Thyroid gland (tissue), 4 donors: ENCODE data around the gene PCDHGC4. TPM values are rescaled to one million over a fixed set of nuclear protein-coding genes. Genes with fewer than 3 reads are reported as not detected.

Experiments used
- DNase-seq, 2 donors: peaks; one replicate each; pipeline ENCODE4 v3.0.0-alpha.2; 2019
- H3K27ac ChIP-seq, 3 donors: fragments of 200-600 bp; sonication (generic); 1 replicate in 2 of 3; 2 replicates in 1 of 3; pipeline ENCODE4 v1.5.1; 2016 to 2019; ENCODE audit warnings: mild to moderate bottlenecking in 1 of 3, moderate library complexity in 1 of 3
- H3K27me3 ChIP-seq: fragments of 200-600 bp; sonication (generic); one replicate; pipeline ENCODE4 v1.5.1; 2019
- H3K36me3 ChIP-seq, 2 donors: fragments of 200-600 bp; sonication (generic); one replicate each; pipeline ENCODE4 v1.5.1; 2016 to 2019
- H3K4me1 ChIP-seq, 2 donors: fragments of 200-600 bp; sonication (generic); one replicate each; pipeline ENCODE4 v1.5.1; 2017 to 2019
- H3K4me3 ChIP-seq, 3 donors: fragments of 200-600 bp; sonication (generic); replicated peaks in 1 of 3; 1 replicate in 2 of 3; 2 replicates in 1 of 3; pipeline ENCODE4 v1.5.1; 2016; ENCODE audit warnings: mild to moderate bottlenecking in 1 of 3
- H3K9me3 ChIP-seq: fragments of 200-600 bp; sonication (generic); one replicate; pipeline ENCODE4 v1.5.1; 2017
- CTCF ChIP-seq, 6 experiments: fragments of 200-600 bp in 3 of 6; fragments of 450-650 bp in 3 of 6; sonication (generic) in 3 of 6; IDR thresholded peaks; one replicate each; pipeline ENCODE4 v1.5.1; 2016 to 2019; ENCODE audit warnings: antibody characterized with exemption in 6 of 6, mild to moderate bottlenecking in 2 of 6, inconsistent platforms in 1 of 6, moderate library complexity in 1 of 6
- POLR2A ChIP-seq, 2 donors: fragments of 450-650 bp; IDR thresholded peaks; one replicate each; pipeline ENCODE4 v1.6.1; 2017; ENCODE audit warnings: antibody characterized with exemption in 2 of 2, mild to moderate bottlenecking in 2 of 2, moderate library complexity in 1 of 2
- WGBS, 2 donors: methylation state at CpG; one replicate each; pipeline ENCODE4 v1.1.5; 2017; 5-methylcytosine and 5-hydroxymethylcytosine counted together
- intact Hi-C: fragments of 100-400 bp; cut with DNase I; formaldehyde crosslinking; loops from one replicate; pipeline ENCODE4 v1.15.1; 2023
- total RNA-seq, 4 donors: library from RNA; depleted of rRNA; stranded (reverse); fragments of >200 nt; gene quantifications; one replicate each; pipeline ENCODE4 v1.2.3, GENCODE V29; 2016

The PCDHGC4 gene
- total RNA-seq, 4 donors from 2014 or later = 2.5 to 10.7 (median 4.8) TPM

GRCh38 chr5:141465351-141465750 lies 19.5 kb upstream of the PCDHGC4 start:
- no peak overlapping the region for H3K4me3 ChIP-seq
- intact Hi-C loops = no loop called here
- whole genome bisulfite sequencing, 2 donors = 96 to 100% methylated on average over 3 of the region's 3 CpGs
- no peak for DNase-seq
- no peaks in the 10 kb centered on the region for H3K9me3 ChIP-seq
- H3K36me3 ChIP-seq = no peaks in the 10 kb centered on the region
- no peaks in the 10 kb centered on the region for H3K27me3 ChIP-seq
- no peaks in the 10 kb centered on the region for H3K4me1 ChIP-seq
- no peak for TF ChIP-seq CTCF (IDR thresholded peaks at IDR 0.05)
- no peak for TF ChIP-seq POLR2A (IDR thresholded peaks at IDR 0.05)
- no peak overlapping the region for H3K27ac ChIP-seq

- WGBS, 2 donors = 0% methylated on average over 23 to 27 of the region's 28 CpGs
- peak; percentile 93 to 94 for DNase-seq
- intact Hi-C loops = loop anchor here (5.0 to 10.0 kb wide), 2 partner anchors 42 to 79 kb away; no protein-coding TSS in a partner anchor
These were observed 9.2 kb upstream of the PCDHGC4 start, which contains the start of gene PCDHGC3 for GRCh38 chr5:141475625-141476131. PCDHGC3 (plus strand) TSS chr5:141475966; CDS start chr5:141476117, 151 bp downstream.

GRCh38 chr5:141476132-141476911 lies 8.5 kb upstream of the PCDHGC4 start:
- TF ChIP-seq CTCF (IDR thresholded peaks at IDR 0.05) (no peak), POLR2A (IDR thresholded peaks at IDR 0.05) (peak in 1 of 2 donors; percentile 3)
- H3K27me3 ChIP-seq = no peaks in the 10 kb centered on the region
- intact Hi-C loops = loop anchor here (5.0 to 10.0 kb wide), 2 partner anchors 41 to 78 kb away; no protein-coding TSS in a partner anchor
- peaks cover 14 to 35% of the 10 kb centered on the region in 2 donors for H3K4me1 ChIP-seq
- peak; percentile 56 to 71 for DNase-seq
- WGBS, 2 donors = 1 to 3% methylated on average over 20 to 51 of the region's 58 CpGs
- H3K27ac ChIP-seq = peak overlapping the region; percentile 49 to 86 (median 77)
- no peaks in the 10 kb centered on the region for H3K9me3 ChIP-seq
- no peaks in the 10 kb centered on the region for H3K36me3 ChIP-seq
- H3K4me3 ChIP-seq = peak overlapping the region; percentile 1 to 71 (median 44)

More at GRCh38 chr5:141475625-141476131, 9.2 kb upstream of the PCDHGC4 start, which contains the start of gene PCDHGC3:
- H3K4me1 ChIP-seq = peaks cover 14 to 35% of the 10 kb centered on the region in 2 donors
- TF ChIP-seq CTCF (IDR thresholded peaks at IDR 0.05) (peak in 4 of 6 experiments; percentile 26 to 58 (median 28)), POLR2A (IDR thresholded peaks at IDR 0.05) (peak in 1 of 2 donors; percentile 71)
- peak within 1 kb of the TSS; percentile 49 to 86 (median 77) for H3K27ac ChIP-seq
- no peaks in the 10 kb centered on the region for H3K9me3 ChIP-seq
- no peaks in the 10 kb centered on the region for H3K36me3 ChIP-seq
- no peaks in the 10 kb centered on the region for H3K27me3 ChIP-seq
- peak within 1 kb of the TSS; percentile 1 to 71 (median 44) for H3K4me3 ChIP-seq

- Histone ChIP-seq H3K27me3 (no peaks in the 10 kb centered on the region), H3K4me3 (peak overlapping the region in 1 of 3 donors; percentile 44), H3K27ac (peak overlapping the region in 1 of 3 donors; percentile 77), H3K4me1 (peaks cover 14 to 35% of the 10 kb centered on the region in 2 donors), H3K9me3 (no peaks in the 10 kb centered on the region), H3K36me3 (no peaks in the 10 kb centered on the region)
- intact Hi-C loops = loop anchor here (5.0 to 10.0 kb wide), 2 partner anchors 40 to 78 kb away; no protein-coding TSS in a partner anchor
- no peak for TF ChIP-seq CTCF (IDR thresholded peaks at IDR 0.05)
- DNase-seq = no peak
- WGBS, 2 donors = 29 to 42% methylated on average over 22 of the region's 24 CpGs
These were observed 7.7 kb upstream of the PCDHGC4 start for GRCh38 chr5:141477044-141477575.
